T-helper 9 cell (primary cell): ENCODE results near the gene PLSCR2.
"Not testable (repeated sequence)": the region's sequence is repeated elsewhere in the genome, so short reads cannot be mapped to it uniquely, and the experiment has no call there.

Experiments used
- DNase-seq: peaks from one replicate; pipeline ENCODE4 v3.0.0-alpha.2; 2020

The PLSCR2 gene

GRCh38 chr3:146485297-146485696 lies 15.9 kb upstream of the PLSCR2 start:
- DNase-seq: no peak

- DNase-seq: no peak
Observed at GRCh38 chr3:146476094-146476740, 6.9 kb upstream of the PLSCR2 start.

- DNase-seq: not testable (repeated sequence)
Observed at GRCh38 chr3:146474976-146475375, 5.6 kb upstream of the PLSCR2 start.

- DNase-seq: no peak
Observed at GRCh38 chr3:146473726-146474125, 4.4 kb upstream of the PLSCR2 start.

- DNase-seq: no peak
Observed at GRCh38 chr3:146472611-146473010, 3.2 kb upstream of the PLSCR2 start.

GRCh38 chr3:146471012-146471411 lies 1.7 kb upstream of the PLSCR2 start:
- no peak for DNase-seq

GRCh38 chr3:146470425-146470990 lies 1.1 kb upstream of the PLSCR2 start:
- no peak for DNase-seq

GRCh38 chr3:146468671-146469149 lies 651 bp downstream of the PLSCR2 start:
- DNase-seq: no peak

GRCh38 chr3:146468234-146468633 lies 1.1 kb downstream of the PLSCR2 start:
- no peak for DNase-seq

GRCh38 chr3:146466604-146467003 lies 2.8 kb downstream of the PLSCR2 start:
- DNase-seq: no peak

- no peak for DNase-seq
Observed at GRCh38 chr3:146465693-146466465, 3.5 kb downstream of the PLSCR2 start.

- DNase-seq: no peak
Observed at GRCh38 chr3:146464783-146465182, 4.6 kb downstream of the PLSCR2 start.

- DNase-seq: no peak
Observed at GRCh38 chr3:146464005-146464595, 5.3 kb downstream of the PLSCR2 start.

GRCh38 chr3:146454796-146455195 lies 14.6 kb downstream of the PLSCR2 start:
- no peak for DNase-seq

- DNase-seq: no peak
Observed at GRCh38 chr3:146449613-146450012, 19.7 kb downstream of the PLSCR2 start.

GRCh38 chr3:146449076-146449475 lies 20.3 kb downstream of the PLSCR2 start:
- DNase-seq: no peak

- no peak for DNase-seq
Observed at GRCh38 chr3:146446026-146446425, 23.3 kb downstream of the PLSCR2 start.

- not testable (repeated sequence) for DNase-seq
Observed at GRCh38 chr3:146440310-146440709, 29.1 kb downstream of the PLSCR2 start.

- DNase-seq: no peak
Observed at GRCh38 chr3:146432066-146432465, 37.3 kb downstream of the PLSCR2 start.

- no peak for DNase-seq
Observed at GRCh38 chr3:146431240-146431639, 38.1 kb downstream of the PLSCR2 start.

GRCh38 chr3:146425341-146425740 lies 44.0 kb downstream of the PLSCR2 start:
- DNase-seq: no peak

- DNase-seq: no peak
Observed at GRCh38 chr3:146421819-146422759, 47.3 kb downstream of the PLSCR2 start.
